IPS DF 6.9 (cell line): Measurements from ENCODE around the gene CLEC11A.

Experiments used
- DNase-seq: peaks from one replicate; pipeline ENCODE4 v3.0.0-alpha.2; 2013; ENCODE audit warnings: low read depth, low spot score
- H3K27ac ChIP-seq: one replicate; pipeline ENCODE4 v1.5.1; 2013; ENCODE audit warnings: low read length, control low read depth
- H3K27me3 ChIP-seq: 2 replicates; pipeline ENCODE4 v1.6.1; 2013; ENCODE audit warnings: mild to moderate bottlenecking, low read length; ENCODE audit not compliant: control insufficient read depth, insufficient read depth
- H3K36me3 ChIP-seq: 2 replicates; pipeline ENCODE4 v1.6.1; 2013; ENCODE audit warnings: low read length; ENCODE audit not compliant: control insufficient read depth, insufficient read depth
- H3K4me1 ChIP-seq: 2 replicates; pipeline ENCODE4 v1.6.1; 2013; ENCODE audit warnings: low read length; ENCODE audit not compliant: control insufficient read depth, insufficient read depth
- H3K4me3 ChIP-seq: 2 replicates; pipeline ENCODE4 v1.5.1; 2013; ENCODE audit warnings: mild to moderate bottlenecking, low read length
- H3K9me3 ChIP-seq: 2 replicates; pipeline ENCODE4 v1.6.1; 2013; ENCODE audit warnings: low read length, inconsistent platforms; ENCODE audit not compliant: control insufficient read depth, insufficient read depth
- WGBS: extraction: QIAGEN DNeasy Blood & Tissue Kit; methylation state at CpG from one replicate; pipeline ENCODE4 v1.1.7; 2013; ENCODE audit warnings: mixed read lengths, missing lambda C conversion rate; ENCODE audit not compliant: insufficient read length, insufficient coverage; 5-methylcytosine and 5-hydroxymethylcytosine counted together

The CLEC11A gene

GRCh38 chr19:50724522-50725217 lies 1.5 kb downstream of the CLEC11A start:
- Histone ChIP-seq H3K36me3 (peaks cover 3% of the 10 kb centered on the region; the same call in 1 of the 2 replicates), H3K4me1 (no peaks in the 10 kb centered on the region), H3K27ac (no peak overlapping the region), H3K4me3 (no peak overlapping the region), H3K9me3 (peaks cover 30% of the 10 kb centered on the region), H3K27me3 (no peaks in the 10 kb centered on the region)
- no CpG with 5 or more reads among the region's 65 CpGs for WGBS
- no peak for DNase-seq

DNA sequence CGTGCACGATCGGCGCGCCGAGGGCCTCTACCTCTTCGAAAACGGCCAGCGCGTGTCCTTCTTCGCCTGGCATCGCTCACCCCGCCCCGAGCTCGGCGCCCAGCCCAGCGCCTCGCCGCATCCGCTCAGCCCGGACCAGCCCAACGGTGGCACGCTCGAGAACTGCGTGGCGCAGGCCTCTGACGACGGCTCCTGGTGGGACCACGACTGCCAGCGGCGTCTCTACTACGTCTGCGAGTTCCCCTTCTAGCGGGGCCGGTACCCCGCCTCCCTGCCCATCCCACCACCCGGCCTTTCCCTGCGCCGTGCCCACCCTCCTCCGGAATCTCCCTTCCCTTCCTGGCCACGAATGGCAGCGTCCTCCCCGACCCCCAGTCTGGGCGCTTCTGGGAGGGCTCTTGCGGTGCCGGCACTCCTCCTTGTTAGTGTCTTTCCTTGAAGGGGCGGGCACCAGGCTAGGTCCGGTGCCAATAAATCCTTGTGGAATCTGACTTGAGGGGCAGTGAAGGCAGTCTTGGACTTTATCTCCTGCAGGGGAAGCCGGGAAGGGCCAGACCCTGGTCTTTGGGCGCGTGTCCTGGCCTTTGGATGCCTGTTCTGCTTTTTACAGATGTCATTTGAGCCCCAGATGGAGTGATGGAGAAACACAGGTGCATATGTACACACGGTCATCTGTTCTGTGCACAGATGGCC lies 2.2 kb downstream of the CLEC11A start:
- peaks cover 3% of the 10 kb centered on the region; the same call in 1 of the 2 replicates for H3K36me3 ChIP-seq
- no peak overlapping the region for H3K4me3 ChIP-seq
- no peaks in the 10 kb centered on the region for H3K27me3 ChIP-seq
- no peak for DNase-seq
- no peaks in the 10 kb centered on the region for H3K4me1 ChIP-seq
- WGBS: no CpG with 5 or more reads among the region's 52 CpGs
- H3K9me3 ChIP-seq: peaks cover 26% of the 10 kb centered on the region
- H3K27ac ChIP-seq: no peak overlapping the region

GRCh38 chr19:50725911-50726230 lies 2.7 kb downstream of the CLEC11A start:
- WGBS: no CpG with 5 or more reads among the region's 9 CpGs
- no peak for DNase-seq
- no peaks in the 10 kb centered on the region for H3K27me3 ChIP-seq
- no peak overlapping the region for H3K4me3 ChIP-seq
- H3K9me3 ChIP-seq: peaks cover 23% of the 10 kb centered on the region
- H3K36me3 ChIP-seq: peaks cover 3% of the 10 kb centered on the region; the same call in 1 of the 2 replicates
- H3K4me1 ChIP-seq: no peaks in the 10 kb centered on the region
- no peak overlapping the region for H3K27ac ChIP-seq

DNA sequence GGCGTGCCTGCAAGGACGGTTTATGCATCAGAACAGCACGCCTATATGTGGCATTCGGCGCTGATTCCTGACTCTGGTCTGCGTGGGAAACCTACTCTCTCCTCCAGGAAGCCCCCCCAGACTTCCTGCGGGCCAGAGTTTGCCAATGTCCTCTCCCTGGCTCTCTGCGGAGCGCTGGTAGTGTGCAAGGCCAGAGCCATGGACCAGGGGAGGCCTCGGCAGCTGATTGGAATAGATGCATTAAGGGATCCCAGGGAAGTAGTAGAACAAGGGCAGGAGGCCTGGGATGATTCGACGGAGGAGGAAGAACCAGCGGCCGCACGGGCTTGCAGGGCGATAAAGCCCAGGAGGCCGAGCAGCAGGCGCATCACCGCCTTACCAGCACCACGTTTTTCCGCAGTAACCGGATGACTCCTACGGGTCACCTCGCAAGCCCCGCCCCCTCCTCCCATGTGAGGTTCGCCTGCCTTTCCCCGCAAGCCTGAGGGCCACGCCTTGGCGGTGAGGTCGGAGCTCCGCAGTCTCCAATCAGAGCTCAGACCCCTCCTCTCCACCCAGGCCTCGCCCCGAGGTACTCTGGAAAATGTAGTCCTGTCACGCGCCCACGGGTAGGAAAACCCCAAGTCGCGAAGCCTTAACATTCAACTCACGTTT lies 5.0 kb downstream of the CLEC11A start:
- no peaks in the 10 kb centered on the region for H3K27me3 ChIP-seq
- no peak overlapping the region for H3K4me3 ChIP-seq
- H3K9me3 ChIP-seq: peaks cover 17% of the 10 kb centered on the region
- no peak for DNase-seq
- no peaks in the 10 kb centered on the region for H3K4me1 ChIP-seq
- H3K27ac ChIP-seq: no peak overlapping the region
- peaks cover 3% of the 10 kb centered on the region; the same call in 1 of the 2 replicates for H3K36me3 ChIP-seq
- no CpG with 5 or more reads among the region's 39 CpGs for WGBS

DNA sequence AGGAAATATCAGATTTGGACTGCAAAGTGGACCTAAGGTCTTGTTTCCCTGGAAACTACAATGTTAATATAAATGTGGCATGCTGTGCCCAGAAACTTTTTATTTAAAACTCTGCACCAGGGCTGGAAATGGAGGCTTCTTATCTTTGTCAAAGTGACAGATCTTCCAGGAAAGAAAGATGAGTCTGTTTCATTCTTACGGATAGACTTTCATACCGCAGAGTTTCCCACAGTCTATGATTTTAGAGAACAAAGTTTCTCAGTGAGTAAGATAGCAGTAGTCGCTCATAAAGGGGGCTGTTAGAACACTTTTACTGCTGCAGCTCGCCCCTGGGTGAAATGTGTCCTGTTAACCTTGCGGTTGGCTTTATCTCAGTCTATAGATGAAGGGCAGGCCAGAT lies 6.7 kb downstream of the CLEC11A start:
- no peak for DNase-seq
- WGBS: no CpG with 5 or more reads among the region's 5 CpGs
- Histone ChIP-seq H3K27ac (no peak overlapping the region), H3K9me3 (peaks cover 19% of the 10 kb centered on the region), H3K4me3 (no peak overlapping the region), H3K27me3 (no peaks in the 10 kb centered on the region), H3K4me1 (no peaks in the 10 kb centered on the region), H3K36me3 (no peaks in the 10 kb centered on the region; the same call in 1 of the 2 replicates)

DNA sequence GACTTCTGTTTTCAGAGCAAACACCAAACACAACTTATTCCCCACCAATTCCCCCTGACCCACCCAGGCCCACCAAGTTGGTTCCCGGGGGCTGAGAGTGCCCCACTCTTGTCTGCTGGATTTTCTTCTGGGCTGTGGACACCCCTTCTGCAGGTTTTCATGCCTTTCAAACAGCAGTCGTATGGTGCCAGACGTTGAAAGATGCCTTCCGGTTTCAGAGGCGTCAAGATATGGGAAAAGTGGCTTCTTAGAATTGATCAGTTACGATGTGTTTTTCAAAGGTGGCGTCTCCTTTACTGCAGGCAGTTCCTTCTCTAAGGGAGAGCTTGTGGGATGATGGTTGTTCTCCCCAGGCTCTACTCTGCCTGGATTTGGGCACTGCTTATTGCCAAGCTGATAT lies 12.7 kb downstream of the CLEC11A start:
- Histone ChIP-seq H3K27me3 (no peaks in the 10 kb centered on the region), H3K36me3 (no peaks in the 10 kb centered on the region), H3K27ac (no peak overlapping the region), H3K4me1 (no peaks in the 10 kb centered on the region), H3K4me3 (no peak overlapping the region), H3K9me3 (peaks cover 17% of the 10 kb centered on the region)
- no peak for DNase-seq
- no CpG with 5 or more reads among the region's 7 CpGs for WGBS

DNA sequence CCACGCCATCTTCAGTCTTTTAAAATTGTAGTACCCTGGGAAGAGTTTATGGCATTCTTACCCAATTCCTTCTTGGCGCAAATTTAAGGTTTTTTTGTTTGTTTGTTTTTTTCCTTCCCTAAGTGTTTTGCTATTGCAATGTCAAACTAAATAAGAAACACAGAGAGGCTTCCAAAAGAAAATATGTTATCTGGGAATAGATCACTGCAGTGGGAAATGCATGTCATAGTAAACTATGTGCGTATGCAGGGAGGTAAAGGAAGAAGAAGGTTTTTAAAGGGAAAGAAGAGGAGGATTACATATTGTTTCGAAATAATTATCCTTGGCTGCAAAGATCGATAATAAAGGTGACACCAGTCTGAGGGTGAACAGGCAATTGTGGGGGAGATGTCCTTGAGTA lies 13.2 kb downstream of the CLEC11A start:
- Histone ChIP-seq H3K27ac (no peak overlapping the region), H3K36me3 (no peaks in the 10 kb centered on the region), H3K4me1 (no peaks in the 10 kb centered on the region), H3K4me3 (no peak overlapping the region), H3K9me3 (peaks cover 21% of the 10 kb centered on the region), H3K27me3 (no peaks in the 10 kb centered on the region)
- DNase-seq: no peak
- WGBS: 100% methylated on average over 2 of the region's 5 CpGs

DNA sequence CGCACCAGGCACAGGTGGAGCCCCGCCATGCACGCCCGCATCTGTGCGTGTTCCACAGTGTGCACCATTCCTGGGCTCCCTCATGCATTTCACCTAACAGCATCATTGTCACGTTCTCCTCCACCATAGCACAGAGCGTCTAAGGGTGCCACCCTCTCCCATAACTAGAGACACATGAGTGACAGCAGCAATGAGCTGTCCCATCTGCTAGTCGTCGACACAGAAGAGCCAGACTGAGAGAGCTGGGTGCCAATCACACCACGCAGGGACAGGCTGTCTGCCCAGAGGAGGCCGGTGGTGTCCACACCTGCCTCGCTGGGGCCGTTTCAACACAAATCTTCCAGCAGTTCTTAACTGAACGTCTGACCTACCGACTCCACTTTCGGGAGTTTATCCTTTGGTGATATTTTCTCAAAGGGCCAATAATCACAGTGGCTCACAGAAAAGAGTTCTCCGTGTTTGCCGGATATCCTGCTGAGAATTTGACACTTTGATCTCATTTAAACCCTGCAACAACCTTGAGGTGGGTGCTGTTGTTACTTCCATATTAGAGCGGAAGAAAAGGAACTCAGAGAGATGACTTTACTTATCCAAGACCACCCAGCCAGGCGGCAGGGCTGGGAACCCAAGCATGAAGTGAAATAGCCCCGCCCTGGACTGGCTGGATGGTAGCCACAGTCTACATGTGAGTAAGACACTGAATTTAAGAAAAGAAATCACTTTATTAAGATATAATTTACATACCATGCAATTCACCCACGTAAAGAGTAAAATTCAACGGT lies 16.2 kb downstream of the CLEC11A start:
- H3K27ac ChIP-seq: no peak overlapping the region
- H3K27me3 ChIP-seq: no peaks in the 10 kb centered on the region
- H3K9me3 ChIP-seq: peaks cover 22% of the 10 kb centered on the region
- no CpG with 5 or more reads among the region's 23 CpGs for WGBS
- no peak overlapping the region for H3K4me3 ChIP-seq
- H3K4me1 ChIP-seq: no peaks in the 10 kb centered on the region
- no peak for DNase-seq
- H3K36me3 ChIP-seq: no peaks in the 10 kb centered on the region

DNA sequence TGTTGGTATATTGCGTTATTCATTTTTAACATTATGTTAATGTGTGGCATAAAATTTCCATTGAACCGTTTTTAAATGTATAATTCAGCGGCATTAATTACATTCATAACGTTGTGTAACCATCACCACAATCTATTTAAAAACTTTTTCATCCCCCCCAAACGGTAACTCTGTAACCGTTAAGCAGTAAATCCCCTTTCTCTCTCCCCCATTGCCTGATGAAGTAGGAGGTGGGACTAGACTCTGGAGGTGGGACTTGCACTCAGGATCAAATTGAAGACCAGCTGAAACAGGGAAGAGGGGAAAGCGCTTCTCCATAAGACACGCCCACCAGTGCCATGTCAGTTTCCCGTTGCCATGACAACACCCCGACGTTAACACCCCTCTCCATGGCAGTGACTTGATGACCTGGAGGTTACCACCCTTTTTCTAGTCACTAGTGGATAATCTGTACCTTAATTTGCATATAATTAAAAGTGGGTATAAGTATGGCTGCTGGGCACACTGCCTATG lies 16.8 kb downstream of the CLEC11A start:
- H3K4me3 ChIP-seq: no peak overlapping the region
- 100% methylated on average over 4 of the region's 11 CpGs for WGBS
- peaks cover 20% of the 10 kb centered on the region for H3K9me3 ChIP-seq
- no peak overlapping the region for H3K27ac ChIP-seq
- H3K27me3 ChIP-seq: no peaks in the 10 kb centered on the region
- H3K4me1 ChIP-seq: no peaks in the 10 kb centered on the region
- H3K36me3 ChIP-seq: no peaks in the 10 kb centered on the region
- DNase-seq: no peak
